ENCODE results near the gene GPI. TPM values are rescaled to one million over a fixed set of nuclear protein-coding genes. Genes with fewer than 3 reads are reported as not detected.

Gene GPI
- total RNA-seq, 4 donors from 2014 or later = 99.9 to 336 (median 265) TPM

DNA sequence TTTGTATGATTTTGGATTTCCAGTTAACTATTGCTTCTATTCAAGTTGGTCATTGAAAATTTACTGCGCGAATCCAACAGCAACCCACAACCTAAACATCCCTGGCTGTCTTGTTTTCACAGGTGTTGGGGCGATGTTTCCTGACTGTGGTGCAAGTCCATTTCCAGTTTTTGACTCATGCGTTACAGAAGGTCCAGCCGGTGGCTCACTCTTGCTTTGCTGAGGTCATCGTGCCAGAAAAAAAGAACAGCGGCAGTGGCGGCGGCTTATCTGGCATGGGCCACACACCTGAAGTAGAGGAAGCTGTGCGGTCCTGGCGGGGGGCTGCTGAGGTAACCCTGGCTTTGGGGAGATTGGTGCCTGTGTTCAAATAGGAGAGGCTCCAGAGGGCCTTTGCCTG lies 45.2 kb upstream of the GPI start:
- 79 to 86% methylated on average over 9 to 11 of the region's 11 CpGs for WGBS, 2 donors
- Histone ChIP-seq H3K4me1 (peaks cover 6 to 47% (median 28%) of the 10 kb centered on the region in 3 donors), H3K36me3 (peaks cover 0 to 46% (median 0%) of the 10 kb centered on the region in 3 donors), H3K9me3 (no peaks in the 10 kb centered on the region), H3K4me3 (no peak overlapping the region), H3K27me3 (no peaks in the 10 kb centered on the region), H3K27ac (peak overlapping the region; percentile 32 to 80 (median 77))
- TF ChIP-seq POLR2A (IDR thresholded peaks at IDR 0.05) = no peak
- TF ChIP-seq, protein P1, sequence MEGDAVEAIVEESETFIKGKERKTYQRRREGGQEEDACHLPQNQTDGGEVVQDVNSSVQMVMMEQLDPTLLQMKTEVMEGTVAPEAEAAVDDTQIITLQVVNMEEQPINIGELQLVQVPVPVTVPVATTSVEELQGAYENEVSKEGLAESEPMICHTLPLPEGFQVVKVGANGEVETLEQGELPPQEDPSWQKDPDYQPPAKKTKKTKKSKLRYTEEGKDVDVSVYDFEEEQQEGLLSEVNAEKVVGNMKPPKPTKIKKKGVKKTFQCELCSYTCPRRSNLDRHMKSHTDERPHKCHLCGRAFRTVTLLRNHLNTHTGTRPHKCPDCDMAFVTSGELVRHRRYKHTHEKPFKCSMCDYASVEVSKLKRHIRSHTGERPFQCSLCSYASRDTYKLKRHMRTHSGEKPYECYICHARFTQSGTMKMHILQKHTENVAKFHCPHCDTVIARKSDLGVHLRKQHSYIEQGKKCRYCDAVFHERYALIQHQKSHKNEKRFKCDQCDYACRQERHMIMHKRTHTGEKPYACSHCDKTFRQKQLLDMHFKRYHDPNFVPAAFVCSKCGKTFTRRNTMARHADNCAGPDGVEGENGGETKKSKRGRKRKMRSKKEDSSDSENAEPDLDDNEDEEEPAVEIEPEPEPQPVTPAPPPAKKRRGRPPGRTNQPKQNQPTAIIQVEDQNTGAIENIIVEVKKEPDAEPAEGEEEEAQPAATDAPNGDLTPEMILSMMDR (IDR thresholded peaks at IDR 0.05) = no peak
- no peak for DNase-seq
- intact Hi-C loops (cut with DNase I) = no loop called here

GRCh38 chr19:34320277-34320676 lies 44.7 kb upstream of the GPI start:
- WGBS, 2 donors = 70 to 84% methylated on average over 7 of the region's 7 CpGs
- no peaks in the 10 kb centered on the region for H3K9me3 ChIP-seq
- H3K4me3 ChIP-seq = no peak overlapping the region
- intact Hi-C loops (cut with DNase I) = no loop called here
- DNase-seq = no peak
- H3K27ac ChIP-seq = peak overlapping the region; percentile 27 to 80 (median 77)
- no peak for TF ChIP-seq POLR2A (IDR thresholded peaks at IDR 0.05)
- TF ChIP-seq, protein P1 (IDR thresholded peaks at IDR 0.05) = no peak
- peaks cover 0 to 50% (median 0%) of the 10 kb centered on the region in 3 donors for H3K36me3 ChIP-seq
- H3K4me1 ChIP-seq = peaks cover 6 to 47% (median 28%) of the 10 kb centered on the region in 3 donors
- H3K27me3 ChIP-seq = no peaks in the 10 kb centered on the region

DNA sequence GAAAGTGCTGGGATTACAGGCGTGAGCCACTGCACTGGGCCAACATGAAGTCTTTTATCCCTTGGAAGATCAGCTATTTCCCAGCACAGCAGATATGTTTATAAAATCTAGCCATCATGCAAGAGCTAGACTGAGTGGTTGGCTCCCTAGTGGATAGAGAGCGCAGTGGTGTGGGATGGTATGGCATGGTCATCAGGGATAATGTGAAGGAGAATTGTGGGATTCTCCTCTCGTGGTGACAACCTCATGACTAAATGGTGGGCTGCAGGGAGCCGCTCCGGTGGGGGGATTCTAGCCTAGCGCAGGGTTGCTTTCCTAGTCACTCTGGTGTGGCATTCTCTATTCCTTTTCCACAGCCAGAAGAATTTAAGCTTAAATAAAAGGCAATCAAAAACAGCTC lies 43.3 kb upstream of the GPI start:
- Histone ChIP-seq H3K27ac (no peak overlapping the region), H3K36me3 (peaks cover 0 to 64% (median 0%) of the 10 kb centered on the region in 3 donors), H3K9me3 (no peaks in the 10 kb centered on the region), H3K27me3 (no peaks in the 10 kb centered on the region), H3K4me1 (peaks cover 6 to 39% (median 24%) of the 10 kb centered on the region in 3 donors), H3K4me3 (no peak overlapping the region)
- DNase-seq = no peak
- WGBS, 2 donors = 69 to 100% methylated on average over 2 to 6 of the region's 6 CpGs
- intact Hi-C loops (cut with DNase I) = no loop called here
- TF ChIP-seq, protein P1 (IDR thresholded peaks at IDR 0.05) = no peak
- no peak for TF ChIP-seq POLR2A (IDR thresholded peaks at IDR 0.05)

DNA sequence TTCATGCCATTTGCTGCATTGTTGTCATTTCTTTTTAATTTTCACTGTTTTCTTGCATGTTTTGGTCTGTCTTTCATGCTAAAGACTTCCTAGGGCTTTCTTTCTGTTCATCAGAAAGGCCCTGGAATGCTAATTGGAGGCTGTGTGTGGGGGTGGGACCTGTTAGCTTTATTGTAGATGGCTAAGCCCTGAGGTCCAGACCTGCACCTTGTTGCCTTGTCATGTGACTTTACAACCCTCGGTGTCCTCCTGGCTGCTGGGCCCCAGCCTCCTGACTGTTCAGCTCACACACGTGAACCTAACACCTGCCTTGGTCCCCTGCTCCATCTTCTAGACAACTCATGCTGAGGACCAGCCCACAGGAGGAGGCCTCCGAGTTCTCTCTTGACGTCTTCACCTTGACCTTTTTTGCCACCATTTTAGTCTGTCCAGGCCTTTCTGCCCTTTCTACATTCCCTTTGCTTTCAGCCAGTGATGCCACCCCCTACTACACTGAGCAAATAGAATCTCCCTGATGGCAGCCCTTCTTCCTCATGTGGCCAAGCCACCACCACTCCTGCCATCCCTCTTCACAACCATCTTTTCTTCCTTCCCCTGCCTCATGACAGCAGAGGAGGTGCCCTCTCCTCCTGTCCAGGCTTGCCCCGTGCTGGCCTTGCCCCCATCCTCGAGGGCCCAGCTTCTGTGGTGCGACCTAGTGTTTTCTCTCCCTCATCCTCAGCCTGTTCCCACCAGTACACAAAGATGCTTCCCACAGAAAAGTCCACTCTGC lies 41.4 kb upstream of the GPI start:
- no peaks in the 10 kb centered on the region for H3K9me3 ChIP-seq
- peaks cover 0 to 20% (median 9%) of the 10 kb centered on the region in 3 donors for H3K4me1 ChIP-seq
- TF ChIP-seq, protein P1 (IDR thresholded peaks at IDR 0.05) = no peak
- TF ChIP-seq POLR2A (IDR thresholded peaks at IDR 0.05) = no peak
- intact Hi-C loops (cut with DNase I) = no loop called here
- H3K4me3 ChIP-seq = no peak overlapping the region
- no peak overlapping the region for H3K27ac ChIP-seq
- H3K36me3 ChIP-seq = peaks cover 0 to 83% (median 10%) of the 10 kb centered on the region in 3 donors
- 79 to 84% methylated on average over 7 of the region's 7 CpGs for WGBS, 2 donors
- no peak for DNase-seq
- no peaks in the 10 kb centered on the region for H3K27me3 ChIP-seq

DNA sequence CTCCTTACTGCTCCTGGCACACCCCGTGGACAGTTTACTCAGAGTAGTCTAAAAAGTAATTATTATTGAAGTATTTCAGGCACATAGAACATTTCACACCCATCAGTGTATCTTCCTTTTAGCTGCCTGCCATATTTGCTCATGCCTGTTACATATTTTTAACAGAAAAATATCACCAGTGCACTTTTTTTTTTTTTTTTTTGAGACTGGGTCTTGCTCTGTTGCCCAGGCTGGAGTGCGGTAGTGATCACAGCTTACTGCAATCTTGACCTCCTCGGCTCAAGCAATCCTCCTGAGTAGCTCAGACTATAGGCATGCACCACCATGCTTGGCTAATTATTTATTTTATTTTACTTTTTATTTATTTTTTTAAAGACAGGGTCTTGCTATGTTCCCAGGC lies 40.7 kb upstream of the GPI start:
- intact Hi-C loops (cut with DNase I) = no loop called here
- Histone ChIP-seq H3K27me3 (no peaks in the 10 kb centered on the region), H3K4me3 (no peak overlapping the region), H3K4me1 (peaks cover 0 to 13% (median 2%) of the 10 kb centered on the region in 3 donors), H3K9me3 (no peaks in the 10 kb centered on the region), H3K27ac (no peak overlapping the region), H3K36me3 (peaks cover 0 to 90% (median 10%) of the 10 kb centered on the region in 3 donors)
- no peak for DNase-seq
- no peak for TF ChIP-seq POLR2A (IDR thresholded peaks at IDR 0.05)
- TF ChIP-seq, protein P1 (IDR thresholded peaks at IDR 0.05) = no peak
- WGBS, 2 donors = 94% methylated on average over 3 of the region's 3 CpGs

Data from esophagus squamous epithelium (tissue), 5 donors.